NCI-H460 (cell line): ENCODE results near the gene PDGFA. TPM values are rescaled to one million over a fixed set of nuclear protein-coding genes. Genes with fewer than 3 reads are reported as not detected.

Source experiments
- DNase-seq: peaks from one replicate; pipeline ENCODE4 v3.0.0-alpha.2; 2016; ENCODE audit warnings: low read depth; ENCODE audit errors: extremely low read depth
- total RNA-seq: library from RNA; depleted of rRNA; stranded (reverse); fragments of >200 nt; shearing (Covaris generic); gene quantifications from 2 replicates; pipeline ENCODE4 v1.2.3, GENCODE V29; 2014; rRNA removed

The PDGFA gene
- total RNA-seq, 1 experiment from 2014 or later = 20.3 TPM

- DNase-seq = no peak
Measured at GRCh38 chr7:451255-452225, 68.1 kb downstream of the PDGFA start.

GRCh38 chr7:450741-451140 is 68.9 kb downstream of the PDGFA start:
- DNase-seq = no peak

- no peak for DNase-seq
Measured at GRCh38 chr7:450036-450435, 69.6 kb downstream of the PDGFA start.

GRCh38 chr7:449324-450019 is 70.2 kb downstream of the PDGFA start:
- no peak for DNase-seq

- DNase-seq = no peak
Measured at GRCh38 chr7:447523-447922, 72.1 kb downstream of the PDGFA start.

Other genes with a start within 250 kb of the PDGFA start
- gene FOXL3, start 229.7 kb downstream of the PDGFA start, total RNA-seq = not detected in 2 replicates
- gene DNAAF5, start 206.9 kb upstream of the PDGFA start, total RNA-seq = 37.1 and 41.5 TPM in 2 replicates
- gene PRKAR1B, start 207.4 kb upstream of the PDGFA start, total RNA-seq = 7.4 and 8.7 TPM in 2 replicates